ENCODE results near the gene SLC9A8. TPM values are rescaled to one million over a fixed set of nuclear protein-coding genes. Genes with fewer than 3 reads are reported as not detected.

SLC9A8 gene
- polyA plus RNA-seq, 1 donor from 2014 or later, result 6.7 TPM

GRCh38 chr20:49768204-49769047 lies 44.2 kb upstream of the SLC9A8 start:
- Histone ChIP-seq H3K27me3 (ENCODE audit: insufficient read depth, low read depth, low read length) (no peaks in the 10 kb centered on the region), H3K4me2 (ENCODE audit: low read length) (no peak overlapping the region), H4K20me1 (ENCODE audit: insufficient read depth) (no peaks in the 10 kb centered on the region), H3K79me2 (replicated peaks; ENCODE audit: insufficient read depth, low read length) (no peaks in the 10 kb centered on the region), H3K36me3 (ENCODE audit: insufficient read depth, low read length) (no peaks in the 10 kb centered on the region), H3K9ac (ENCODE audit: low read length) (no peak overlapping the region), H2AFZ (ENCODE audit: low read depth, low read length) (no peak overlapping the region), H3F3A (ENCODE audit: insufficient read depth, low read length, poor library complexity, severe bottlenecking) (no peaks in the 10 kb centered on the region), H3K9me3 (ENCODE audit: low read length) (no peaks in the 10 kb centered on the region), H3K4me3 (ENCODE audit: low read length) (no peak overlapping the region), H3K9me2 (ENCODE audit: insufficient read depth, low read length) (no peaks in the 10 kb centered on the region), H3K27ac (ENCODE audit: low read length) (no peak overlapping the region)
- no peak for TF ChIP-seq MXI1 (conservative IDR thresholded peaks at IDR 0.05; ENCODE audit: poor library complexity, severe bottlenecking)
- no peak for TF ChIP-seq RAD21 (conservative IDR thresholded peaks at IDR 0.05)
- no peak for TF ChIP-seq TAF1 (IDR thresholded peaks at IDR 0.05; ENCODE audit: low read depth)
- TF ChIP-seq REST (IDR thresholded peaks at IDR 0.05; ENCODE audit: borderline replicate concordance), result no peak
- TF ChIP-seq EZH2 (IDR thresholded peaks at IDR 0.05; ENCODE audit: borderline replicate concordance, insufficient read depth, low read length, poor library complexity, severe bottlenecking), result no peak
- TF ChIP-seq CTCF (IDR thresholded peaks at IDR 0.05; ENCODE audit: poor library complexity, severe bottlenecking), result no peak
- no peak for TF ChIP-seq SMC3 (conservative IDR thresholded peaks at IDR 0.05; ENCODE audit: poor library complexity)
- TF ChIP-seq POLR2AphosphoS5 (IDR thresholded peaks at IDR 0.05), result no peak

- no peaks in the 10 kb centered on the region for H3K27me3 ChIP-seq (ENCODE audit: insufficient read depth, low read depth, low read length)
- H3K9ac ChIP-seq (ENCODE audit: low read length), result no peak overlapping the region
- H3K4me3 ChIP-seq (ENCODE audit: low read length), result no peak overlapping the region
- no peak for TF ChIP-seq REST (IDR thresholded peaks at IDR 0.05; ENCODE audit: borderline replicate concordance)
- H3K79me2 ChIP-seq (replicated peaks; ENCODE audit: insufficient read depth, low read length), result no peaks in the 10 kb centered on the region
- no peaks in the 10 kb centered on the region for H3K36me3 ChIP-seq (ENCODE audit: insufficient read depth, low read length)
- no peak overlapping the region for H3K27ac ChIP-seq (ENCODE audit: low read length)
- H3K4me2 ChIP-seq (ENCODE audit: low read length), result no peak overlapping the region
- no peaks in the 10 kb centered on the region for H4K20me1 ChIP-seq (ENCODE audit: insufficient read depth)
- H3K9me2 ChIP-seq (ENCODE audit: insufficient read depth, low read length), result no peaks in the 10 kb centered on the region
- no peaks in the 10 kb centered on the region for H3F3A ChIP-seq (ENCODE audit: insufficient read depth, low read length, poor library complexity, severe bottlenecking)
- no peak overlapping the region for H2AFZ ChIP-seq (ENCODE audit: low read depth, low read length)
- H3K9me3 ChIP-seq (ENCODE audit: low read length), result no peaks in the 10 kb centered on the region
These were observed 43.5 kb upstream of the SLC9A8 start for GRCh38 chr20:49769048-49769581.

Data from neural cell (in vitro differentiated cells).